ENCODE data around the gene FURIN.

Gene FURIN

DNA sequence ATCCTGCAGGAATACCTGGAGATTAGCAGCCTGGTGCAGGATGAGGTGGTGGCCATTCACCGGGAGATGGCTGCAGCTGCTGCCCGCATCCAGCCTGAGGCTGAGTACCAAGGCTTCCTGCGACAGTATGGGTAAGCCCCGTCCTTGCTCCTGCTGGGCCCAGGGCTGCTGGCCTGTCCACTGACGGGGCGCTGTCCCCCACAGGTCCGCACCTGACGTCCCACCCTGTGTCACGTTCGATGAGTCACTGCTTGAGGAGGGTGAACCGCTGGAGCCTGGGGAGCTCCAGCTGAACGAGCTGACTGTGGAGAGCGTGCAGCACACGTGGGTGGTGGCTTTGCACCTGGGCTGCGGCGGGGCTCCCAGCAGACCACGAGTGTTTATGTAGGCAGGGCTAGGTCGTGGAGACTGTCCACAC is 20.9 kb downstream of the FURIN start:
- DNase-seq (ENCODE audit: extremely low spot score): no peak
- CTCF ChIA-PET: interaction anchor here (0.6 to 1.9 kb wide), 3 partner anchors 12 to 287 kb away, joined by 3 to 6 read pairs (median 3); no protein-coding TSS in a partner anchor
- TF ChIP-seq SUZ12 (IDR thresholded peaks at IDR 0.05) (no peak), CTBP1 (IDR thresholded peaks at IDR 0.05; ENCODE audit: borderline replicate concordance) (no peak), SP1 (IDR thresholded peaks at IDR 0.05) (no peak), ARNT (IDR thresholded peaks at IDR 0.05) (no peak), BHLHE40 (IDR thresholded peaks at IDR 0.05; ENCODE audit: borderline replicate concordance) (no peak)
- POLR2A ChIA-PET: interaction anchor here (1.0 to 1.8 kb wide), 2 partner anchors 12 to 14 kb away, joined by 4 to 5 read pairs; partner anchors contain the start of gene MAN2A2

GRCh38 chr15:90889736-90890456 is 21.5 kb downstream of the FURIN start:
- TF ChIP-seq HDGF (IDR thresholded peaks at IDR 0.05; ENCODE audit: borderline replicate concordance) (no peak), ELF4 (IDR thresholded peaks at IDR 0.05) (no peak)
- ChIA-PET CTCF (interaction anchor here (0.6 to 1.9 kb wide), 2 partner anchors 12 to 43 kb away, joined by 3 to 6 read pairs; no protein-coding TSS in a partner anchor), POLR2A (interaction anchor here (1.0 to 1.8 kb wide), 2 partner anchors 12 to 14 kb away, joined by 3 to 5 read pairs; no protein-coding TSS in a partner anchor)
- no peak for DNase-seq (ENCODE audit: extremely low spot score)

- ChIA-PET CTCF (no interaction called here), POLR2A (interaction anchor here (1.0 kb wide), 1 partner anchor 13 kb away, joined by 3 read pairs; no protein-coding TSS in a partner anchor)
- TF ChIP-seq FOXK2 (IDR thresholded peaks at IDR 0.05) (no peak), SP1 (IDR thresholded peaks at IDR 0.05) (no peak), NFRKB (IDR thresholded peaks at IDR 0.05) (no peak), FOXM1 (IDR thresholded peaks at IDR 0.05; ENCODE audit: borderline replicate concordance) (no peak), LEF1 (IDR thresholded peaks at IDR 0.05; ENCODE audit: borderline replicate concordance) (no peak), TARDBP (IDR thresholded peaks at IDR 0.05) (no peak), ARNT (IDR thresholded peaks at IDR 0.05) (no peak), ELF4 (IDR thresholded peaks at IDR 0.05) (no peak), BHLHE40 (IDR thresholded peaks at IDR 0.05; ENCODE audit: borderline replicate concordance) (no peak), ZNF384 (IDR thresholded peaks at IDR 0.05) (no peak), CTBP1 (IDR thresholded peaks at IDR 0.05; ENCODE audit: borderline replicate concordance) (no peak), FOXA1 (IDR thresholded peaks at IDR 0.05) (no peak), L3MBTL2 (conservative IDR thresholded peaks at IDR 0.05) (no peak), SUZ12 (IDR thresholded peaks at IDR 0.05) (no peak)
- TF ChIP-seq, protein P1, sequence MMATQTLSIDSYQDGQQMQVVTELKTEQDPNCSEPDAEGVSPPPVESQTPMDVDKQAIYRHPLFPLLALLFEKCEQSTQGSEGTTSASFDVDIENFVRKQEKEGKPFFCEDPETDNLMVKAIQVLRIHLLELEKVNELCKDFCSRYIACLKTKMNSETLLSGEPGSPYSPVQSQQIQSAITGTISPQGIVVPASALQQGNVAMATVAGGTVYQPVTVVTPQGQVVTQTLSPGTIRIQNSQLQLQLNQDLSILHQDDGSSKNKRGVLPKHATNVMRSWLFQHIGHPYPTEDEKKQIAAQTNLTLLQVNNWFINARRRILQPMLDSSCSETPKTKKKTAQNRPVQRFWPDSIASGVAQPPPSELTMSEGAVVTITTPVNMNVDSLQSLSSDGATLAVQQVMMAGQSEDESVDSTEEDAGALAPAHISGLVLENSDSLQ (IDR thresholded peaks at IDR 0.05): no peak
- DNase-seq (ENCODE audit: extremely low spot score): no peak
Measured at GRCh38 chr15:90890839-90891238, 22.5 kb downstream of the FURIN start.

GRCh38 chr15:90891346-90891949 is 23.1 kb downstream of the FURIN start:
- ChIA-PET POLR2A (no interaction called here), CTCF (no interaction called here)
- TF ChIP-seq, protein P1 (IDR thresholded peaks at IDR 0.05): no peak
- no peak for TF ChIP-seq L3MBTL2 (conservative IDR thresholded peaks at IDR 0.05)
- DNase-seq (ENCODE audit: extremely low spot score): no peak

DNA sequence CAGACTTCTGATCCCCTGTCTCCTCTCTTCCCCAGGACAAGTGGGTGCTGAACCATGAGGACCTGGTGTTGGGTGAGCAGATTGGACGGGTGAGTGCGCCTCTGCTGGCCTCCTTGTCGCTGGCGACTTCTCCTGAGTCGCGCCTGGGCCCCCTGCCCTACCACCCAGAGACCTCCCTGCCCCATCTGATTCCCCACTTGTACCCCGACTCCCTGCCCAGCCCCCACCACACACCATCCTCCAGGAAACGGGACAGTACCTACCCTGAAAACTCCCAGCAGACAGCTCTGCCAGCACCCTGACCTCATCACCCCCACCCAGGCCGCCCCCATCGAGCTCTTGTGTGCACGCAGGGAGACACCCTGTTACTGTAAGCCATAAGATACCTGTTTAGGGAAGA is 23.6 kb downstream of the FURIN start:
- ChIA-PET CTCF (no interaction called here), POLR2A (no interaction called here)
- no peak for DNase-seq (ENCODE audit: extremely low spot score)
- no peak for TF ChIP-seq L3MBTL2 (conservative IDR thresholded peaks at IDR 0.05)

DNA sequence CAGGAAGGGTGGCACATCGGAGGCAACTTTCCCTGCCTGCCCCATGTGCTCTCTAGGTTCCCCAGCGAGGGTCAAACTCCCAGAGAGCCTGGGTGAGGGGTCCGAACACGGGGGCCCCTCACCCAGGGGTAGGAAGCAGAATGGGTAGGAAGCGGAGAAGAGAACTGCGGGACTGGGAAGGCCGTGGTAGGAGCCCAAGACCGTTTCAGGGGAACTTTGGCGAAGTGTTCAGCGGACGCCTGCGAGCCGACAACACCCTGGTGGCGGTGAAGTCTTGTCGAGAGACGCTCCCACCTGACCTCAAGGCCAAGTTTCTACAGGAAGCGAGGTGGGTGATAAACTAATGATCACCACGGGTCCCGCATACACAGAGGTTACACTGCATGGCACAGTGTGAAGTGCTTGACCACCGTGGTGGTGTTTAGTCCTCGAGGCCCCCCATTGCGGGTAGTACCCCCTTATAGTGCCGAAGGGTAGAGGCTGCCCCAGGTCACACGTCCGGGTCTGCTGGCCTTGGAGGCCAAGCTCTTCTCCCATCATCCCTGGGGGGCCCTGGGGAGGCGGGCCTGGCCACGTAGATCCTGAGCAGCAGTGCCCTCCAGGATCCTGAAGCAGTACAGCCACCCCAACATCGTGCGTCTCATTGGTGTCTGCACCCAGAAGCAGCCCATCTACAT is 24.2 kb downstream of the FURIN start:
- ChIA-PET CTCF (interaction anchor here (1.4 kb wide), 1 partner anchor 39 kb away, joined by 7 read pairs; no protein-coding TSS in a partner anchor), POLR2A (interaction anchor here (0.8 to 1.9 kb wide), 3 partner anchors 10 to 42 kb away, joined by 3 to 12 read pairs (median 3); partner anchors contain the start of genes MAN2A2 and UNC45A)
- DNase-seq (ENCODE audit: extremely low spot score): no peak
- TF ChIP-seq SUZ12 (IDR thresholded peaks at IDR 0.05) (no peak), ZNF384 (IDR thresholded peaks at IDR 0.05) (no peak), BHLHE40 (IDR thresholded peaks at IDR 0.05; ENCODE audit: borderline replicate concordance) (no peak)
- TF ChIP-seq, protein P1 (IDR thresholded peaks at IDR 0.05): no peak
